ENCODE data around the gene BTRC. TPM values are rescaled to one million over a fixed set of nuclear protein-coding genes. Genes with fewer than 3 reads are reported as not detected.

BTRC gene
- total and polyA plus RNA-seq, 10 of the 15 experiments (the other 5 are each of a cell fraction or from before 2014, with no cell fraction given): 2.2 to 18.6 (median 8.6) TPM

- no peak overlapping the region for H2AFZ ChIP-seq (ENCODE audit: control insufficient read depth, low read depth, low read length)
- H3K9ac ChIP-seq (ENCODE audit: control insufficient read depth, insufficient read depth, low read length): no peak overlapping the region
- DNase-seq (ENCODE audit: low read depth, low spot score): no peak
- no peak for FAIRE-seq
- in situ Hi-C loops (cut with MboI): no loop called here
- ChIA-PET SMC1A (ENCODE audit: uncharacterized antibody, unreplicated experiment) (interaction anchor here (1.0 to 1.2 kb wide), 3 partner anchors 63 to 158 kb away, joined by 3 to 4 read pairs (median 3); no protein-coding TSS in a partner anchor), RAD21 (ENCODE audit: unreplicated experiment) (interaction anchor here (1.0 kb wide), 1 partner anchor 14 kb away, joined by 3 read pairs; no protein-coding TSS in a partner anchor), POLR2A (interaction anchor here (0.6 kb wide), 1 partner anchor 17 kb away, joined by 10 read pairs; no protein-coding TSS in a partner anchor), CTCF (interaction anchor here (0.8 to 2.0 kb wide), 2 partner anchors 79 to 148 kb away, joined by 3 to 4 read pairs; no protein-coding TSS in a partner anchor)
- no peaks in the 10 kb centered on the region for H3K79me2 ChIP-seq (ENCODE audit: control insufficient read depth, insufficient read depth, low read length)
- no peaks in the 10 kb centered on the region for H3K36me3 ChIP-seq (ENCODE audit: control insufficient read depth in 2 of 2, insufficient read depth in 2 of 2, low read length in 1 of 2)
- H3K4me1 ChIP-seq (ENCODE audit: control insufficient read depth, insufficient read depth, low read length): no peaks in the 10 kb centered on the region
- no peak for ATAC-seq
- H3K27me3 ChIP-seq (replicated peaks in 1 of 2; ENCODE audit: control insufficient read depth in 2 of 2, insufficient read depth in 2 of 2, low read length in 1 of 2): no peaks in the 10 kb centered on the region
- H3K4me3 ChIP-seq: no peak overlapping the region
- H3K4me2 ChIP-seq (ENCODE audit: control insufficient read depth, insufficient read depth): no peak overlapping the region
- H4K20me1 ChIP-seq (ENCODE audit: control insufficient read depth, insufficient read depth): no peaks in the 10 kb centered on the region
- no TSS peak for BruUV-seq (replicated peaks)
- WGBS (ENCODE audit: insufficient coverage, insufficient replicate concordance, low lambda C conversion rate, missing lambda C conversion rate): 100% methylated on average over 2 of the region's 2 CpGs
- H3K9me3 ChIP-seq (replicated peaks; ENCODE audit: control insufficient read depth, insufficient read depth, low read length): no peaks in the 10 kb centered on the region
- intact Hi-C loops (cut with micrococcal nuclease; ENCODE audit: unreplicated experiment): no loop called here
- H3K27ac ChIP-seq (ENCODE audit: control insufficient read depth, insufficient read depth): no peak overlapping the region
- TF ChIP-seq RB1 (IDR thresholded peaks at IDR 0.05; ENCODE audit: borderline replicate concordance) (no peak), EP300 (IDR thresholded peaks at IDR 0.05; ENCODE audit: borderline replicate concordance in 1 of 2, control insufficient read depth in 1 of 2, low read depth in 2 of 2, low read length in 2 of 2) (no peak), ETV6 (conservative IDR thresholded peaks at IDR 0.05 in 1 of 2, IDR thresholded peaks at IDR 0.05 in 1 of 2; ENCODE audit: borderline replicate concordance in 1 of 2, low read depth in 1 of 2) (no peak), MTA2 (IDR thresholded peaks at IDR 0.05; ENCODE audit: low read depth) (no peak), KLF5 (IDR thresholded peaks at IDR 0.05; ENCODE audit: partially characterized antibody) (no peak), RCOR1 (conservative IDR thresholded peaks at IDR 0.05; ENCODE audit: low read depth, low read length) (no peak), KAT2A (conservative IDR thresholded peaks at IDR 0.05; ENCODE audit: control insufficient read depth, low read depth, low read length) (no peak), POU2F2 (IDR thresholded peaks at IDR 0.05; ENCODE audit: borderline replicate concordance, low read depth, low read length) (no peak), RUNX3 (IDR thresholded peaks at IDR 0.05; ENCODE audit: low read length) (no peak), GABPA (IDR thresholded peaks at IDR 0.05; ENCODE audit: low read depth) (no peak), RELA (IDR thresholded peaks at IDR 0.05; ENCODE audit: borderline replicate concordance, partially characterized antibody) (no peak), CREB1 (IDR thresholded peaks at IDR 0.05; ENCODE audit: low read depth) (no peak), USF1 (IDR thresholded peaks at IDR 0.05; ENCODE audit: borderline replicate concordance, extremely low read length, insufficient read depth, low read depth, low read length) (no peak), CBX5 (IDR thresholded peaks at IDR 0.05; ENCODE audit: low read depth) (no peak), EED (IDR thresholded peaks at IDR 0.05; ENCODE audit: low read depth) (no peak), ATF2 (IDR thresholded peaks at IDR 0.05; ENCODE audit: low read length) (no peak), BACH1 (IDR thresholded peaks at IDR 0.05; ENCODE audit: borderline replicate concordance) (no peak), ZBTB40 (IDR thresholded peaks at IDR 0.05; ENCODE audit: borderline replicate concordance) (no peak)
Measured at GRCh38 chr10:101388676-101389276, 34.8 kb downstream of the BTRC start.

Data from GM12878 (cell line).